Mesothelial cell of epicardium (in vitro differentiated cells): ENCODE results near the gene SNRPA1. TPM values are rescaled to one million over a fixed set of nuclear protein-coding genes. Genes with fewer than 3 reads are reported as not detected.
A peak's percentile ranks its signal among the peaks of the same experiment; 100 is the strongest.

ENCODE experiments used
- DNase-seq, 2 experiments: peaks; one replicate each; pipeline ENCODE4 v3.0.0; 2021; ENCODE audit warnings: low spot score in 2 of 2; ENCODE audit not compliant: unreplicated experiment in 2 of 2
- H3K27ac Mint-ChIP-seq: 2 replicates; pipeline ENCODE4 v1.8.0; 2021; ENCODE audit warnings: mixed read lengths
- H3K27me3 Mint-ChIP-seq: 2 replicates; pipeline ENCODE4 v1.8.0; 2021; ENCODE audit warnings: low read depth, mixed read lengths
- H3K36me3 Mint-ChIP-seq: 2 replicates; pipeline ENCODE4 v1.8.0; 2021; ENCODE audit warnings: mixed read lengths
- H3K4me1 Mint-ChIP-seq: 2 replicates; pipeline ENCODE4 v1.8.0; 2021; ENCODE audit warnings: mixed read lengths
- H3K4me3 Mint-ChIP-seq: 2 replicates; pipeline ENCODE4 v1.8.0; 2021; ENCODE audit warnings: mild to moderate bottlenecking, moderate library complexity, mixed read lengths
- H3K9me3 Mint-ChIP-seq: 2 replicates; pipeline ENCODE4 v1.8.0; 2021; ENCODE audit warnings: mixed read lengths
- total RNA-seq: library from RNA; stranded (reverse); gene quantifications from 3 replicates; pipeline ENCODE4 v1.2.1, GENCODE V29; 2021
- TF ChIP-seq, protein P1 (sequence below): fragments of 200-600 bp; sonication (generic); IDR thresholded peaks from one replicate; pipeline ENCODE4 v1.5.0; 2021; ENCODE audit warnings: antibody characterized with exemption; ENCODE audit not compliant: unreplicated experiment

SNRPA1 gene
- total RNA-seq, 1 donor from 2014 or later = 82.8 TPM

DNA sequence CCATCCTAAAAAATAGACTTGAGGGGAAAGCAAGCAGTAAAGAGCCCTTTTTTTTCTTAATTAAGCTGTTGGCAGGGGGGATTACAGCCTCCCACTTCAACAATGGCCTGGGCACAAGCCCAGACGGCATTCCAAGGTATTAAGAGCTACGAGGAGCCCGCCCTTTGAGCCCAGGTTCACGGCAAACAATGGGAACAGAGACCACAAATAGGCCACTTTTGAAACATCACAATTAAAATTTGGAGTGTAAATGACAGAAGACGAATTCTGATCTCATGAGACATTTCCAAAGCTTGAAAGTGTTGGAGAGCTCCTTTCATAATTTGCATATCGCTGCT lies 52.1 kb downstream of the SNRPA1 start:
- H3K4me1 Mint-ChIP-seq = peaks cover 64% of the 10 kb centered on the region
- TF ChIP-seq, protein P1, sequence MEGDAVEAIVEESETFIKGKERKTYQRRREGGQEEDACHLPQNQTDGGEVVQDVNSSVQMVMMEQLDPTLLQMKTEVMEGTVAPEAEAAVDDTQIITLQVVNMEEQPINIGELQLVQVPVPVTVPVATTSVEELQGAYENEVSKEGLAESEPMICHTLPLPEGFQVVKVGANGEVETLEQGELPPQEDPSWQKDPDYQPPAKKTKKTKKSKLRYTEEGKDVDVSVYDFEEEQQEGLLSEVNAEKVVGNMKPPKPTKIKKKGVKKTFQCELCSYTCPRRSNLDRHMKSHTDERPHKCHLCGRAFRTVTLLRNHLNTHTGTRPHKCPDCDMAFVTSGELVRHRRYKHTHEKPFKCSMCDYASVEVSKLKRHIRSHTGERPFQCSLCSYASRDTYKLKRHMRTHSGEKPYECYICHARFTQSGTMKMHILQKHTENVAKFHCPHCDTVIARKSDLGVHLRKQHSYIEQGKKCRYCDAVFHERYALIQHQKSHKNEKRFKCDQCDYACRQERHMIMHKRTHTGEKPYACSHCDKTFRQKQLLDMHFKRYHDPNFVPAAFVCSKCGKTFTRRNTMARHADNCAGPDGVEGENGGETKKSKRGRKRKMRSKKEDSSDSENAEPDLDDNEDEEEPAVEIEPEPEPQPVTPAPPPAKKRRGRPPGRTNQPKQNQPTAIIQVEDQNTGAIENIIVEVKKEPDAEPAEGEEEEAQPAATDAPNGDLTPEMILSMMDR = no peak
- no peak for DNase-seq
- H3K9me3 Mint-ChIP-seq = no peaks in the 10 kb centered on the region
- H3K27ac Mint-ChIP-seq = peak overlapping the region; percentile 7
- H3K4me3 Mint-ChIP-seq = no peak overlapping the region
- H3K27me3 Mint-ChIP-seq = no peaks in the 10 kb centered on the region
- peaks cover 2% of the 10 kb centered on the region for H3K36me3 Mint-ChIP-seq

DNA sequence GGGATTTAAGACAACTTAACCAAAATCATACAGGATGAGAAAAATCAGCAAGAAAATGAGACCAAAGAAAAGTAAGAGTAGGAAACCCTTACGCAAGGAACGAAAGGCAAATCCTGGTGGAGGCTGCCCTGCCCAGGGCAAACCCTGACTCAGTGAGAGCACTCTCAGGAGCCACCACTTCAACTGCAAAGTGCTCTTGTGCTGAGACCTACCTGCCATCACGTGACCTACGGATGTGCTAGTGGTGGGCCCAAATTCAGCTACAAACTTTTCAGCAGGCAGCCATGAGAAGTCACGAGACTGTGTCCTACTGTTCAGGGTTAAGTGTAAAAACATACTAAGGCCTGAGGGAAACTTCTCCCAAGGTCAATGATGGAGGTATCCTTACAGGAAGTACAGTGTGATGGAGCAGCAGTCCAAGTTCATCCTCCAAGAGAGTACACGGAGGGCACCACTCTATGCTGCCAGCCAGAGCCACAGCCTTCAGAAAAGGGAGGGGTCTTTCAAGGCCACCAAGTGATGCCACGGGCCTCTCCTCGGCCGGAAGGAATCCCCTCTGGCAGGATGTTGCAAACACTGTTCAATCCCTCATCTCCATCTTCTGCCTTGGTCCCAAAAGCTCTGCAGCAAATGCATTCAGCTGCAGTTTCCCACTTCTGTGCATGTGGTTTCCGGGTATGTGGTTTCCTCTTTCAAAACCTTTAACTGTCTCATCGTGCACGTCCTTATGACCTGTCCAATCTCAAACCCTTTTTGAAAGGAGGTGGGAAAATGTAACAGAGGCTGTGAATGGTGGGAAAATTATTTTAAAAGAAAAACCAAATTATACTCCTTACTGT lies 52.7 kb downstream of the SNRPA1 start:
- H3K9me3 Mint-ChIP-seq = no peaks in the 10 kb centered on the region
- peak overlapping the region; percentile 31 for H3K27ac Mint-ChIP-seq
- TF ChIP-seq, protein P1 = no peak
- peaks cover 61% of the 10 kb centered on the region for H3K4me1 Mint-ChIP-seq
- no peak overlapping the region for H3K4me3 Mint-ChIP-seq
- peaks cover 2% of the 10 kb centered on the region for H3K36me3 Mint-ChIP-seq
- DNase-seq = no peak
- H3K27me3 Mint-ChIP-seq = no peaks in the 10 kb centered on the region

DNA sequence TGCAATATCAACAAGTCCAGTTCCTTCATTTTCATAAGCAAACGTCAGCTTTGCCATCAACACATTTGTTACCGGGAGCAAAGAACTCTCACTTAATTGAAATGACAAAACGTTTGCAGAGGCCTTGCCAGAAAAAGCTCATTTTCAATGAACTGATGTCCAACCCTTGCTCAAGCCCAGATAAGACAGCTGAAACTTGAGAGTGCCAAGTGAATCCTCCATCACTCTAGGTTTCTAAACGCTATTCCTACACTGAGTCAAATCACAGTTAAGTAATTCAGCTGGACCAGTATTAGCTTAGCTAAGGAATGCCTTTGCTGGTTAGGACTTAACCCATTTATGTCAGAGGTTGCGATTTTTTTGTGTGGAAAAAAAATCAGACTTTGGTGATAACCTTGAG lies 54.7 kb downstream of the SNRPA1 start:
- Mint-ChIP-seq H3K27ac (peak overlapping the region; percentile 39), H3K36me3 (peaks cover 12% of the 10 kb centered on the region), H3K4me1 (peaks cover 46% of the 10 kb centered on the region), H3K9me3 (no peaks in the 10 kb centered on the region), H3K27me3 (no peaks in the 10 kb centered on the region), H3K4me3 (no peak overlapping the region)
- TF ChIP-seq, protein P1 = no peak
- DNase-seq = no peak

DNA sequence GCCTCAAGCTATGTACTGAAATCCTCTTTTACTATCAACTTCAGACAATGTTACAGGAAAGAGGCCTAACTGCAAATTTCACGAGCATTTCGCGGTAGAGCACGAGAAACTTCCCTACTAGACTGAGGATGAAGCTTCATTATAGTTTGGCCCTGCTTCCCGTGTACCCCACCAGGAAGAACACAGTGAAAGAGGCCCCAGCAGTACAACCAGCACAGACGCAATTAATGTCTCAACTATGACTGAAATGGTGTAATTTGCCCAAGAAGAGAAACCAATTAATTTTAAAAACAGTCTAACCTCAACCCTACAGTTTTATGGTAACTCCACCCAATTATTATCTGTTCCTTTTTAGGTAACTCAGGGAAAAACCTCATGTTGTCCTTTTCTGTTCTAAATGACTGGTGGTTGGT lies 55.3 kb downstream of the SNRPA1 start:
- Mint-ChIP-seq H3K27me3 (no peaks in the 10 kb centered on the region), H3K9me3 (no peaks in the 10 kb centered on the region), H3K4me1 (peaks cover 40% of the 10 kb centered on the region), H3K36me3 (peaks cover 18% of the 10 kb centered on the region), H3K4me3 (no peak overlapping the region), H3K27ac (peak overlapping the region; percentile 62)
- DNase-seq = no peak
- TF ChIP-seq, protein P1 = no peak

DNA sequence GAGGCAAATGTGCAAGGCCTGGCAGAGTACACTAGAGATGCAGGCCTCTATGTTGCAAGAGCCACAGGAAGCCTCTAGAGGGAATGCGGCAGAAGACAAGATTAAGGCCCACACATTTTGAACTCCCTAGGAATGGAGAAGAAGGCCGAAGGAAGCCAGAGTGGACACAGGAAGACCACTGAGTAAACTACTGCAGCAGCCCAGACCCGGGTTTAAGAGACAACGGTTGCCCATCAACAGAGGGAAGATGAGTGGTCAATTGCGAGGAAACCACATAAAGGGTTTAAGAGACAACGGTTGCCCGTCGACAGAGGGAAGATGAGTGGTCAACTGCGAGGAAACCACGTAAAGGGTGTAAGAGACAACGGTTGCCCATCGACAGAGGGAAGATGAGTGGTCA lies 57.8 kb downstream of the SNRPA1 start:
- H3K27me3 Mint-ChIP-seq = no peaks in the 10 kb centered on the region
- peaks cover 38% of the 10 kb centered on the region for H3K4me1 Mint-ChIP-seq
- no peak overlapping the region for H3K4me3 Mint-ChIP-seq
- TF ChIP-seq, protein P1 = no peak
- no peaks in the 10 kb centered on the region for H3K9me3 Mint-ChIP-seq
- peaks cover 32% of the 10 kb centered on the region for H3K36me3 Mint-ChIP-seq
- DNase-seq = no peak
- no peak overlapping the region for H3K27ac Mint-ChIP-seq
